ENCODE data around the gene CLMN.
"Not testable (repeated sequence)": the region's sequence is repeated elsewhere in the genome, so short reads cannot be mapped to it uniquely, and the experiment has no call there.

The CLMN gene

DNA sequence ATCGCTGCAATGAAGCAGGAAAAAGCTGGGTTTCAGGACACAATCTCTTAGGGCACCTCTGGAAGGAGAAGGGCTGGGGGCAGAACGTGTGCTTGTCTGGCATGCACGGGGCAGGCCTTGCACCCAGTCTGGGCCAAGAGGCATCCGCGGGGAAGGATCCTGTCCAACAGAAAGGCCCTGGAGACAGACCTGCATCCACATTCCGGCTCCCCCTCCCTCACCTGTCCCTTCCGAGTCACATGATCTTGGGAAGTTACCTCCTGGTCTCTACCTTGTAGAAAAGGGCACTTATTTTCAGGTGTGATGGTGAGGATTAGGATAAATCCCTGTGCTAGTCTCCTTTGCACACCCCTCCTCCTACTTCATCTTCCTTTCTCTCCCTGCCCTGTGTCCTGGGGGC is 25.4 kb downstream of the CLMN start:
- Mint-ChIP-seq H3K36me3 (ENCODE audit: low read depth) (no peaks in the 10 kb centered on the region), H3K27ac (no peak overlapping the region), H3K4me3 (no peak overlapping the region), H3K9me3 (peaks cover 8% of the 10 kb centered on the region), H3K27me3 (peaks cover 47% of the 10 kb centered on the region), H3K4me1 (ENCODE audit: low read depth) (no peaks in the 10 kb centered on the region)
- DNase-seq, result no peak

DNA sequence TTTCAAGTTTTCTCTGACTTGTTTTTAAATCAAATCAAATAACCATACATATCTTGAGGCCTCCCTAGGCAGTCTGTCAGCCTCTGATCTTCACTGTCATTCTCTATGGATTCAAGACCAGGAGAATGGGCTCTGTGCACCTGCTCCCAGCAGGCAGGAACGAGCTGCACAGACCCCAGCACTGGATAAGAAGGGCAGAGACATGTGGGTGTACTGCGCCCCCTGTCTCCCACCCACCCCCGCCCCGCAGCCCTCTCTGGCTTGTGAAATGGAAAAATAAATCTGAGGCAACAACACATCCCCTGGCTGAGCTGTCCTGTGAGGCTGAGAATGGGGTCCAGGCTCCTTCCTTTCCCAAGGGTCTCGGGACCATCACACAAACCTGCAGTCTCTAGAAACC is 26.3 kb downstream of the CLMN start:
- Mint-ChIP-seq H3K4me1 (ENCODE audit: low read depth) (no peaks in the 10 kb centered on the region), H3K9me3 (peaks cover 12% of the 10 kb centered on the region), H3K27ac (no peak overlapping the region), H3K27me3 (peaks cover 53% of the 10 kb centered on the region), H3K36me3 (ENCODE audit: low read depth) (no peaks in the 10 kb centered on the region), H3K4me3 (no peak overlapping the region)
- no peak for DNase-seq

DNA sequence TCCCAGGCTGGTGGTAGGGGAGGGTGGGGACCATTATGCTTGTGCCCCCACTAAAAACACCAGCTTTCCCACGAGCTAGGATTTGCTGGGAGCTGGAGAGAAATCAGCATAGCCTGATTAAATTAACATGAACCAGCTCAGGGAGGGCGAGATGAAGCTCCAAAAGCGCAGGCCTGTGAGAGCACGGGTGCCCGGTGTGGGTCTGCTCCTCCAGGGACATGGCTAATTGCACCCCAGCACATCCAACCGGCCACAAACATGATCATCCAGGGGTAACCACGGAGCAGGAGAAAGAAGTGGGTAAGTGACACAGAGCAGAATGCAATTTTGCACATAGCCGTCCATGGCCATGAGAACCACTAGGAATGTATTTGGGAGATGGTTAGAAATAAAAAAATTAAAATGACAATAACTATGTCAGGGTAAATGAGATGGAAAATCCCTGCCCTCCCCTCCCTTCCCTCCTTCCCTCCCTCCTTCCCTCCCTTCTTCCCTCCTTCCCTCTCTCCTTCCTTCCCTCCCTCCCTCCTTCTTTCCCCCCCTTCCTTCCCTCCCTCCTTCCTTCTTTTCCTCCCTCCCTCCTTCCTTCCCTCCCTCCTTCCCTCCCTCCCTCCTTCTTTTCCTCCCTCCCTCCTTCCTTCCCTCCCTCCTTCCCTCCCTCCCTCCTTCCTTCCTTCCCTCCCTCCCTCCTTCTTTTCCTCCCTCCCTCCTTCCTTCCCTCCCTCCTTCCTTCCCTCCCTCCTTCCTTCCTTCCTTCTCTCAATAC is 26.9 kb downstream of the CLMN start:
- Mint-ChIP-seq H3K27ac (no peak overlapping the region), H3K36me3 (ENCODE audit: low read depth) (no peaks in the 10 kb centered on the region), H3K4me3 (no peak overlapping the region), H3K4me1 (ENCODE audit: low read depth) (no peaks in the 10 kb centered on the region), H3K9me3 (peaks cover 12% of the 10 kb centered on the region), H3K27me3 (peaks cover 58% of the 10 kb centered on the region)
- DNase-seq, result no peak

DNA sequence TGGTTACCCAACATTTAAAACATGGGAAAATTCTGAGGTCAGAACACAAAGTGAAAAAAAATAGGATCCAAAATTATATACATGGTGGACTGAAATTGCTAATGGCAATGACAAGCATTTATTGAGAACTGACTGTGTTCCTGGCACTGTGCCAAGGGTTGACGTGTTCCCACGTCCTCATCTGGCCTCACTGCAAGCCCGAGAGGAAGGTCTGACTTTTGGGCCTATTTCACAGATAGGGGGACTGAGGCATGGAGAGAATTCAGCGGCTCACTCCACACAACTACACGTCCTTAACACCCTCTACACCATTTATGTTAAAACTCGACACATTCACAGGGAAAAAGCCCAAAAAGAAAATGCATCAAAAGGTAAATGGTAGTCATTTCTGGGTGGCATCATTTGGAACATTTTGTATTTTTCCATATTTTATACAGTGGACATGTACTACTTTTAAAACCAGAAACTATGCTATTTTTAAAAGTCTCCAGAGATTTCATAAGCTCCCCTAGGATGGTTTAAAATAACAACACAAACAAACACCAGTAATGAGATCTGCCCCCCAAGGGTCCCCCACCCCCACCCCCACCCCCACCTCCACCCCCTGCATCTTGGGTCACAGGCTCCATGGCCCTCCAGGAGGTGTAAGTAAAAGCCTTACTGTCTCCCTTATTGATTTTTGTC is 27.7 kb downstream of the CLMN start:
- H3K4me3 Mint-ChIP-seq, result no peak overlapping the region
- peaks cover 61% of the 10 kb centered on the region for H3K27me3 Mint-ChIP-seq
- H3K9me3 Mint-ChIP-seq, result peaks cover 12% of the 10 kb centered on the region
- H3K36me3 Mint-ChIP-seq (ENCODE audit: low read depth), result no peaks in the 10 kb centered on the region
- H3K27ac Mint-ChIP-seq, result no peak overlapping the region
- no peaks in the 10 kb centered on the region for H3K4me1 Mint-ChIP-seq (ENCODE audit: low read depth)
- DNase-seq, result no peak

DNA sequence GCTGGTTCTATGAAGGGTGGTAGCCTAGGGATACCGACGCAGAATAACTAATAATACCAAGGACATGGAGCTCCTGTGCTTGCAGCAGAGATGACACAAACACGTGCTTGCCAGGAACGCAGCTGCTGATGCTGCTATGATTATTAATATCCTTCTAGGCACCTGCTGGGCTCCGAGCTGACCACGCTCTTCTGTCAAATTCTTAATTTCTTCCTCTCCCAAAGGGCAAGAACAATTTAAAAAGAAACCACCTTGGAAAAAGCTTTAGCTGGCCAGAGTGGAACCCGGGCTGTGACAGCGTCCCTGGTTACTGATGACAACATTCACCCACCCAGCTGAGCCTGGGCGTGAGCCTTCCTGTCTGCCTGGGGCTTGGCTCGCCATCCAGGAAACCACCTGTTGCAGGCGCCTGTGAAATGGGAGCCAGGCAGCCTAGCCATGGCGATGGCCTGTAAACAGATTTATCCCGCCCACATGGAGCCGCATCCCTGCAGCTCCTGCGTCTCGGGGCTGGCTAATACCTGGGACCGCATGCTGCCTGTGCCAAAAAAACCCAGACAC is 28.8 kb downstream of the CLMN start:
- H3K4me3 Mint-ChIP-seq, result no peak overlapping the region
- DNase-seq, result no peak
- peaks cover 12% of the 10 kb centered on the region for H3K9me3 Mint-ChIP-seq
- H3K36me3 Mint-ChIP-seq (ENCODE audit: low read depth), result no peaks in the 10 kb centered on the region
- no peaks in the 10 kb centered on the region for H3K4me1 Mint-ChIP-seq (ENCODE audit: low read depth)
- no peak overlapping the region for H3K27ac Mint-ChIP-seq
- H3K27me3 Mint-ChIP-seq, result peaks cover 51% of the 10 kb centered on the region

DNA sequence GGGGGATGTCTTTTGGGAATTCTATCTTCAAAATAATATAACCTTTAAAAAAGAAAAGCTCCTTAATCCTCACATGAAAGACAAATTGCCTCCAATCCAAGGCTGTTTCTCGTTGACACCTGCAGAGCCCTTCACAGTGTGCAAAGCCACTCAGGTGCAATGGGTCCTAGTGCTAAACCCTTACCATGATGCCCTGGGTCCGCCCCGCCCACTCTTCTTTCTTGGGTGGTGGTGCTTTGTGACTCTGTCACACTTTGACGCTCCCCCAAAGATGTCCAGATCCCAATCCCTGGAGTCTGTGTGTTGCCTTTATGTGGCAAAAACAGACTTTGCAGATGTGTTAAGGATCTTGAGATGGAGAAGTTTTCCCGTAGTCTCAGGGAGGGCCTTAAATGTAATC is 29.7 kb downstream of the CLMN start:
- Mint-ChIP-seq H3K4me3 (no peak overlapping the region), H3K27me3 (peaks cover 46% of the 10 kb centered on the region), H3K9me3 (peaks cover 4% of the 10 kb centered on the region), H3K4me1 (ENCODE audit: low read depth) (no peaks in the 10 kb centered on the region), H3K36me3 (ENCODE audit: low read depth) (no peaks in the 10 kb centered on the region), H3K27ac (no peak overlapping the region)
- no peak for DNase-seq

DNA sequence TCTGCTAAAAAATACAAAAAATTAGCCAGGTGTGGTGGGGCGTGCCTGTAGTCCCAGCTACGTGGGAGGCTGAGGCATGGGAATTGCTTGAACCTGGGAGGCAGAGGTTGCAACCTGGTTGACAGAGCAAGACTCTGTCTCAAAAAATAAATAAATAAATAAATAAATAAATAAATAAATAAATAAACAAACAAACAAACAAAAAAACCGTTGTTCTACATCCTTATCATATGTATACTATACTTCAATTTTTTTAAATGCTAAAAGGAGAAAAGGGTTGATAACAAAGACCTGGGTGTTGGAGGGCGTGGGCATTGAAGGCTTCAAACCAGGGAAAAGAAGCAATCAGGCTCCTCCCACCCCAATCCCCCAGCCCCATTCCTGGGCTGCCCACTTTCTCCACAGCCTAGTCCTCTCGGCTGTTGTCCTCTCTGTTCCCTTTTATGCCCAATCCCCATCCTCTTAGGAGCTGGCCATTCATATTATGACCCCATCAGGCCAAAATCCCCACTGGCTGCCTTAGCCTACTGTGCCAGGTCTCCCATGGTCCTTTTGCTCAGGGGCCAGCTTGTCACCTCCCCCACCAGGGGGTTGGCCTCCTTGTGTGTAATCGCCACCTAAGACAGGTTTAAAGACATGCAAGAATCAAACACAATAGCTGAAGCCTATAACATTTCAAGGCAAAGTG is 30.2 kb downstream of the CLMN start:
- H3K4me1 Mint-ChIP-seq (ENCODE audit: low read depth), result no peaks in the 10 kb centered on the region
- no peaks in the 10 kb centered on the region for H3K36me3 Mint-ChIP-seq (ENCODE audit: low read depth)
- no peak overlapping the region for H3K4me3 Mint-ChIP-seq
- H3K27me3 Mint-ChIP-seq, result peaks cover 41% of the 10 kb centered on the region
- no peak overlapping the region for H3K27ac Mint-ChIP-seq
- peaks cover 4% of the 10 kb centered on the region for H3K9me3 Mint-ChIP-seq
- no peak for DNase-seq

DNA sequence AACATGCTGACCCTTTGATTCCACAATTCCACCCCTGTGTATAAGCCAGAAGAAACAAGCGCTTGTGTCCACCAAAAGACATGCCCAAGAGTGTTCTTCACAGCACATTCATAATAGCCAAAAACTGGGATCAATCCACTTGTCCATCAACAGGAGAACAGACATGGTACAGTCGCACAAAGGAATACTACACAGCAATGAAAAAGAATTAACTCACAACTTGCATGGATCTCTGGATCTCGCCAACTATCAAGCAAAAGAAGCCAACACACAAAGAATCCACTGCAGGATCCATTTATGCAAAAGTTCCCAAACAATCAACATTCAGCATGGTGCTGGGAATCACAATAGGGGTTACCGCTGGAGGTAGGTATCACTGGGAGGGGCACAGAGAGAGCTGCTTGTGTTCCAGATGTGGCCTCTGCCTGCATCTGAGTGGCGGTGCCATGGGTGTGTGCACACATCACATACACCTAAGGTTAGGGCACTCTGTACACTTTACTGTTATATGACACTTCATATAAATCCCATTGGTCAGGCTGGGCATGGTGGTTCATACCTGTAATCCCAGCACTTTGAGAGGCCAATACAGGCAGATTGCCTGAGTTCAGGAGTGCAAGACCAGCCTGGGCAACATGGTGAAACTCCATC is 30.9 kb downstream of the CLMN start:
- H3K36me3 Mint-ChIP-seq (ENCODE audit: low read depth), result no peaks in the 10 kb centered on the region
- no peaks in the 10 kb centered on the region for H3K4me1 Mint-ChIP-seq (ENCODE audit: low read depth)
- H3K27ac Mint-ChIP-seq, result no peak overlapping the region
- H3K9me3 Mint-ChIP-seq, result peaks cover 4% of the 10 kb centered on the region
- no peak for DNase-seq
- H3K4me3 Mint-ChIP-seq, result no peak overlapping the region
- H3K27me3 Mint-ChIP-seq, result peaks cover 34% of the 10 kb centered on the region

DNA sequence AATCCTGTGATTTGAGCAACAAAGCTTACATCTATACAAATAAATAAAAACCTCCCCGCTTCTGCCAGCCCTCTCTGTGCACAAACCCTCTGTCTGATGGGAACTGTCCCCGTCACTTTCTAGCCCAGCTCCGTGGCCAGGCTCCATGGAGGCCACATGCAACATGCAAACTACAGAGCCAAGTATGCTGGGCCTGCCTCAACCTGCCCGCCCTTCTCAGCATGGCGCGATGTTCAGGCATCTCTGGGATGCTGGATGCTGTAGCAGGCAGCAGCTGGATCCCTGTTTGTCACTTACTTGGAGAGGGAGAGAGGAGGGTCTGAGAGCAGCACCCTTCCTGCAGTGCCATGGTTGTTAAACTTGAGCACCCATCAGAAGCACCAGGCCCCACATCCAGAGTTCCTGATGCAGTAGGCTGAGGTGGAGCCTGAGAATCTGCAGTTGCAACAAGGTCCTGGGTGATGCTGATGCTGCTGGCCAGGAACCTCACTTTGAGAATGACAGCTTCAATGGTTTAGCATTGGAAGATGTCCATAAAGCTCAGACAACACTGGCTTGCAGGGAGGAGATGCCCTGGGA is 32.4 kb downstream of the CLMN start:
- H3K4me3 Mint-ChIP-seq, result no peak overlapping the region
- peaks cover 4% of the 10 kb centered on the region for H3K9me3 Mint-ChIP-seq
- no peak overlapping the region for H3K27ac Mint-ChIP-seq
- no peaks in the 10 kb centered on the region for H3K36me3 Mint-ChIP-seq (ENCODE audit: low read depth)
- peaks cover 34% of the 10 kb centered on the region for H3K27me3 Mint-ChIP-seq
- H3K4me1 Mint-ChIP-seq (ENCODE audit: low read depth), result no peaks in the 10 kb centered on the region
- no peak for DNase-seq

DNA sequence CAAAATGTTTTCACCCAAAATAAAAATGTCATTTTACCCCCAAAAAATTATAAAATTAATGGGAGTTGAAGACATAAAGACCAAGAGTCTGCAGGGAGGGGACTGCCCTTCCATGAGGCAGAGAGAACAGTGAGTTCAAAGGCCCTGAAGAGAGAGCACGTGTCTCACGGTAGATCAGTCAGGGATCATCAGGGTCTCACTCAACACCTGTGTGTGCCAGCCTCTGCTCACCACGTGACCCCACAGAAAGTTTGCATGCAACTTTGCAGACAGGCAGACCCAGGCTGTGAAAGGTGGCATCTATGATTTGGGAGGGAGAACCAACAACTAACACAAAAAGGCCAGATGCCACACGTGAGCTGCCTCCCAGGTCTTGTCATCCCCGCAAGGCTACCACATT is 33.1 kb downstream of the CLMN start:
- Mint-ChIP-seq H3K27ac (no peak overlapping the region), H3K36me3 (ENCODE audit: low read depth) (no peaks in the 10 kb centered on the region), H3K4me3 (no peak overlapping the region), H3K4me1 (ENCODE audit: low read depth) (no peaks in the 10 kb centered on the region), H3K9me3 (peaks cover 4% of the 10 kb centered on the region), H3K27me3 (peaks cover 30% of the 10 kb centered on the region)
- DNase-seq, result no peak

DNA sequence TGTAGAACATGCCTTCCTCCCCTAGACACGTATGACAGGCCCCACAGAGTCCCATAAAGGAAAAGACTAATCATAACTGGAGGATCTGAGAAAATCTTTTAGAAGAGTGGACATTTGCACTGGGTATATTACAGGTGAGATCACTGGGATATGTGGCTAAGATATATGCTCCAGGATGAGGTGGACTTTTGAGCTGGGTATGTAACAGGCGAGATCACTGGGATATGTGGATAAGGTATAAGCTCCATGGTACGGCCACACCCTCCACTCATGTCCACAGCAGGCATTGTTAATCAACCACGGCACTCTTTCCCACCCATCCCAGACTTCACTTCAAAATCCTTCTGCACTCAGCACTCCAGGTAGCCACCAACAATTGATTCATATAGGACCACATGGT is 34.1 kb downstream of the CLMN start:
- peaks cover 24% of the 10 kb centered on the region for H3K27me3 Mint-ChIP-seq
- no peak overlapping the region for H3K4me3 Mint-ChIP-seq
- H3K4me1 Mint-ChIP-seq (ENCODE audit: low read depth), result no peaks in the 10 kb centered on the region
- H3K9me3 Mint-ChIP-seq, result peaks cover 4% of the 10 kb centered on the region
- H3K36me3 Mint-ChIP-seq (ENCODE audit: low read depth), result no peaks in the 10 kb centered on the region
- DNase-seq, result no peak
- no peak overlapping the region for H3K27ac Mint-ChIP-seq

DNA sequence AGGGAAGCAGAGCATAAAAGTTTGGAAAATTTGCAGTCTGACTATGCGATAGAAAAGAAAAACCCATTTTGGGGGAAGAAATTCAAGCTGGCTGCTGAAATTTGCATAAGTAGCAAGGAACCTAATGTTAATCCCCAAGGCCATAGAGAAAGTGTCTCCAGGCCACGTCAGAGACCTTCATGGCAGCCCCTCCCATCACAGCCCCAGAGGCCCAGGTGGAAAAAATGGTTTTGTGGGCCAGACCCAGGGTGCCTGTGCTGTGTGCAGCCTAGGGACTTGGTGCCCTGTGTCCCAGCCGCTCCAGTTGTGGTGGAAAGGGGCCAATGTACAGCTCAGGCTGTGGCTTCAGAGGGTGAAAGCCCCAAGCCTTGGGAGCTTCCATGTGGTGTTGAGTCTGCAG is 35.9 kb downstream of the CLMN start:
- DNase-seq; H3K27ac Mint-ChIP-seq; H3K4me3 Mint-ChIP-seq; H3K9me3 Mint-ChIP-seq; H3K4me1 Mint-ChIP-seq (ENCODE audit: low read depth); H3K36me3 Mint-ChIP-seq (ENCODE audit: low read depth): not testable (repeated sequence)
- peaks cover 13% of the 10 kb centered on the region for H3K27me3 Mint-ChIP-seq

DNA sequence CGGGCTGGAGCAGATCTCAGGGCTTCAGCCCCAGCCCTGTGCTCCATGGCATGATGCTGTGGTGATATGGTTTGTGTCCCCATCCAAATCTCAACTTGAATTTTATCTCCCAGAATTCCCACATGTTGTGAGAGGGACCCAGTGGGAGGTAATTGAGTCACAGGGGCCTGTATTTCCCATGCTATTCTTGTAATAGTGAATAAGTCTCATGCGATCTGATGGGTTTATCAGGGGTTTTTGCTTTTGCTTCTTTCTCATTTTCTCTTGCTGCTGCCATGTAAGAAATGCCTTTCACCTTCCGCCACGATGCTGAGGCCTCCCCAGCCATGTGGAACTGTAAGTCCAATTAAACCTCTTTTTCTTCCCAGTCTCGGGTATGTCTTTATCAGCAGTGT is 36.7 kb downstream of the CLMN start:
- DNase-seq; H3K9me3 Mint-ChIP-seq; H3K4me3 Mint-ChIP-seq; H3K27me3 Mint-ChIP-seq; H3K27ac Mint-ChIP-seq; H3K36me3 Mint-ChIP-seq (ENCODE audit: low read depth); H3K4me1 Mint-ChIP-seq (ENCODE audit: low read depth): not testable (repeated sequence)

DNA sequence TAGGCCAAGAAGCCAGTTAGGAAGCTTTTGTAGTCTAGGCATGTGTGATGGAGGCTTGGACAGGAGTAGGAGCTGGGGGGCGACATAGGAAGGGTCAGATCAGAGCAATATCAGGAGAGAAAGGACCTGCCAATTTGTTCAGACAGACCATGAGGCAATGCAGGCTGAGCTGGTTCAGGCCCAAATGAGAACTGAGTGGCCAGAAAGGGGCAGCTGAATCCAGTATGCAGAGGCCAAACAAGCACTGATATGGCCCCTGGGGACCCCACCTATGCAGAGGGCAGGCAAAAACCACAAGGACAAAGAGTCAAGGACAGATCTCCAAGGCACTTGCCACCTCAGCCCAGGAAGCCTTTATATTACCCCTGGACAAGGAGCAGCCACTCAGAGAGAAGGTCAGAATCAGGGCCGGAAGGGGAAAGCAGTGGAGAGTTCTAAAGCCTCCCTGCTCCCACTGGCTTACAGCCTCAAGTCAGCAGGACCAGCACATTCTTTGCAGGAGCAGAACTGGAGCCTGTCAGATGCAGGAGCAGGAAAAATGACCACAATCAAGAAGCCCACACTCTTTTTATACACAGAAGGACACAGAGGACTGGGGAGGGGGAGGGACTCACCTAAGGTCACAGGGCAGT is 37.2 kb downstream of the CLMN start:
- no peaks in the 10 kb centered on the region for H3K4me1 Mint-ChIP-seq (ENCODE audit: low read depth)
- no peak for DNase-seq
- peaks cover 2% of the 10 kb centered on the region for H3K27me3 Mint-ChIP-seq
- no peaks in the 10 kb centered on the region for H3K9me3 Mint-ChIP-seq
- H3K36me3 Mint-ChIP-seq (ENCODE audit: low read depth), result no peaks in the 10 kb centered on the region
- no peak overlapping the region for H3K4me3 Mint-ChIP-seq
- H3K27ac Mint-ChIP-seq, result no peak overlapping the region

Measured in activated T-cell treated with anti-CD3 and anti-CD28 coated beads, Interleukin-2, amount 50 U/mL, for 24 hours (primary cell).